GM18861 (cell line): Measurements from ENCODE around the gene CD74.
A peak's percentile ranks its signal among the peaks of the same experiment; 100 is the strongest.

Source experiments
- ATAC-seq: cut with Tn5 transposase; IDR thresholded peaks from one replicate; pipeline ENCODE4 v1.9.1; 2021; ENCODE audit not compliant: unreplicated experiment

Gene CD74

GRCh38 chr5:150368526-150368925, 44.2 kb downstream of the CD74 start:
- no peak for ATAC-seq

DNA sequence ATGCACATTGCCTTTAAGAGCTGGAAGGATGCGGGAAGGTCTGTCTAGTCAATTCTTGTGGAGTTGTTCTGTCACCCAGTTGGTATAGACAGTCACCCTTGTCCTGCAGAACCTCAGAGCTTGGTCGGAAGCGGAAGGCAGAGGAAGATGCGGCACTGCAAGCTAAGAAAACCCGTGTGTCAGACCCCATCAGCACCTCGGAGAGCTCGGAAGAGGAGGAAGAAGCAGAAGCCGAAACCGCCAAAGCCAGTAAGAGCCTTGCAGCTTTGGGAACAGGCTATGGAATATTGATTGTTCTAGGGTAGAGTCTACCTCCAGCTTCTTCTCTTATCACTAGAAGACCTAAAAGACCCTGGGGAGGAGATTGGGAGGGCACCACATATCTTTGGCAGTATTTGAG, 48.7 kb downstream of the CD74 start:
- ATAC-seq = no peak

DNA sequence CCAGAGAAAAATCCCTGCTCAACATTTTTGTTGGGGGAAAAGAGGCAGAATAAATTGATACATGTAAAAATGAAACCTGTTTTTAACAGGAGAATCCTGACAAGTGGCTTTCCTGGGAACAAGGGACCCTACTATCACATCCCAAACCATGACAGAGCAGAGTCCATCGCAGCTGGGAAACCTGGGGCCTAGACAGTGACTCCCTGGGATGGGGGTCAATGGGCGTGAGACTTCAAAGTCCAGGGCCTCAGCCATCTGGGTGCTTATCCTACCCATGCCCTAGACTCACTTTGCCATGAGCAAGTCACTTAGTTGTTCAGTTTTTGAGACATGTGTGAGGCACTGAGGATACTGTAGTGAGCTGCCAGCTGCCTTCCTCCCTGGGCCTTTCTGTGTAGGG, 49.5 kb downstream of the CD74 start:
- no peak for ATAC-seq

DNA sequence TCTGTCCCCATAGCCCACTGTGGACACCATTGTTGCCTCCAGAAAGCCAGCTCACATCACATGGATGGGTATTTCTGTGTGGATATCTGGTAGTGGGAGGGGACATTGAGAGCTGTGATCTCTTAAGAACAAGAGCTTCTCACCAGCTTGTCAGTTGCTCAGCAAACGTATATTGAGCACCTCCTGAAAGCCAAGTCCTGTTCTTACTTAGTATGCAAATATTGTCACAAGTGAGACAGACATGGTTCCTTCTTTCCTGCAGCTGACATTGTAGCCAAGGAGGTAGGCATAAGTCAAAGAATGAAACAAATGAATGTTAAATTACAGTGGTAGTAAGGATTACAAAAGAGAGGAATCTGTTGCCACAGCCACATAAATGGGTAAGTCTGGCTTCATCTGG, 51.4 kb downstream of the CD74 start:
- no peak for ATAC-seq

DNA sequence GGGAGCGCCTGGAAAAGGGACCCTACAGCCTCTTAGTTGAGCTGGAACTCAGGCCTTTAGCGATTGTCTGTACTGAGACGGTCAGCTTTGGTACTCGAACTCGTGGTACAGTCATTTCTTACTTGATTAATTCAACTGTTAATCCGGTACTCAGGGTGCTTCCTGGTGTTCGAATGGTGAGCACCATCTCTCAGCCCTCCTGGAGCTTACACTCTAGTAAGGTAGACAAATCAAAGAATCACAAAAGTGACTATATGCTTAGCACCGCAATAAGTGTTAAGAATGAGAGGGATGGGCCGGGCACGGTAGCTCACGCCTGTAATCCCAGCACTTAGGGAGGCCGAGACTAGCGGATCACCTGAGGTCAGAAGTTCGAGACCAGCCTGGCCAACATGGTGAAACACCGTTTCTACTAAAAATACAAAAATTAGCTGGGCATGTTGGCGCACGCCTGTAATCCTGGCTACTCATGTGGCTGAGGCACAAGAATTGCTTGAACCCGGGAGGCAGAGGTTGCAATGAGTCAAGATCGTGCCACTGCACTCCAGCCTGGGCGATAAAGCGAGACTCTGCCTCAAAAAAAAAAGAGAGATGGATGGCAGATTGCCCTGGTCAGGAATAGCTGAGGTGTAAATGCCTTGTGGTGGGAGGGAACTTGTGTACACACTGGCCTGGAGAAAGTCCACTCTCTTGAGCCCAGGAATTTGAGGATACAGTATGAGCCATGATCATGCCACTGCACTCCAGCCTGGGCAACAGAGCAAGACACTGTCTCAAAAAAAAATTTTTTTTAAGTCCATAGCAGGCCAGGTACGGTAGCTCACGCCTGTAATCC, 54.2 kb downstream of the CD74 start:
- no peak for ATAC-seq

GRCh38 chr5:150357326-150358260, 55.1 kb downstream of the CD74 start, which contains the start of gene TCOF1:
TCOF1 (plus strand) TSS chr5:150357697; CDS start chr5:150357747, 50 bp downstream.
- ATAC-seq = peak; percentile 93

- ATAC-seq = no peak
Measured at GRCh38 chr5:150356575-150357294, 56.0 kb downstream of the CD74 start.

DNA sequence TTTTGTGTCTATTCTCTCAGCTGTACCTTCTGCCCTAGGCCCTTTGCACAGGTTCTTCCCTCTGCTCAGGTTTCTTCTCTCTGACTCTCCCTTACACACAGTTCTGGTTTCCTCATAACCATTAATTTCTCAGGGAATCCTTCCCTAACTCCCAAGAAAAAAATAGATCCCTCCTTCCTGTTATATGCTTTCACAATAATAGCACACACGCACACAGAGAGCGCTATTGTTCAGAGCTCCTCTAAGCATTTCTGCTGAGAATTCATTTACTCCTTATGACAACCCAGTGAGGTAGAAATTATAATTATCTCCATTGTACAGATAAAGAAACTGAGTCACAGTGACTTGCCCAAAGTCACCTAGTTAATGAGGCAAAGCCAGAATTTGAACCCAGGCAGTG, 56.9 kb downstream of the CD74 start:
- no peak for ATAC-seq

DNA sequence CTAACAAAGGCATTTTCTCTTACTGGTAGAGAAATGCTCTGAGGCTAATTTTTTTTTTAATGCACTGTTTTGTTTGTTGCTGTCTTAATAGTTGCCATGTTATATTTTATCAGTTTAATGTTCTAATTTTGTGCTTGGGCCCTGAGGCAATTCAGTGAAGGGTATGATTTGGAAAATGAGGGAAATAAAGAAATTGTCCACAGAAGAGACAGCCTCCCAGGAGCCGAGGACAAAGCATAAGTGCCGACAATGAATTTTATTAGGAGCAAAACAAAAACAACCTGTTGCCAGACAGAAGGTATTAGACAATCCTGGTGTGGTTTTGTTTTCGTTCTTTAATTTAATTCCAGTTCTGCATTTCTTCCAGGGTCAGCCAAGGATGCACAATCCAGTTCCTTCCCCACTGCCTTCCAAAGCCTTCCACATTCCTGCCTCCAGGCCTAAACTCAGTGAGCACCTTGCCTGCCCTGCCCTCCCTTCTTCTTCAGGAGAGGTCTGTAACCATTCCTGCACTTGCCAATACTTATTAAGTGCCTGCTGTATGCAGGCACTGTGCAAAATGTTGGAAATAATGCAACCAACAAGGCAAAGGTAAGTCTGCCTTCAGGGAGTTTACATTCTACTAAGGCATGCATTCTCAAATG, 59.6 kb downstream of the CD74 start:
- ATAC-seq = no peak

DNA sequence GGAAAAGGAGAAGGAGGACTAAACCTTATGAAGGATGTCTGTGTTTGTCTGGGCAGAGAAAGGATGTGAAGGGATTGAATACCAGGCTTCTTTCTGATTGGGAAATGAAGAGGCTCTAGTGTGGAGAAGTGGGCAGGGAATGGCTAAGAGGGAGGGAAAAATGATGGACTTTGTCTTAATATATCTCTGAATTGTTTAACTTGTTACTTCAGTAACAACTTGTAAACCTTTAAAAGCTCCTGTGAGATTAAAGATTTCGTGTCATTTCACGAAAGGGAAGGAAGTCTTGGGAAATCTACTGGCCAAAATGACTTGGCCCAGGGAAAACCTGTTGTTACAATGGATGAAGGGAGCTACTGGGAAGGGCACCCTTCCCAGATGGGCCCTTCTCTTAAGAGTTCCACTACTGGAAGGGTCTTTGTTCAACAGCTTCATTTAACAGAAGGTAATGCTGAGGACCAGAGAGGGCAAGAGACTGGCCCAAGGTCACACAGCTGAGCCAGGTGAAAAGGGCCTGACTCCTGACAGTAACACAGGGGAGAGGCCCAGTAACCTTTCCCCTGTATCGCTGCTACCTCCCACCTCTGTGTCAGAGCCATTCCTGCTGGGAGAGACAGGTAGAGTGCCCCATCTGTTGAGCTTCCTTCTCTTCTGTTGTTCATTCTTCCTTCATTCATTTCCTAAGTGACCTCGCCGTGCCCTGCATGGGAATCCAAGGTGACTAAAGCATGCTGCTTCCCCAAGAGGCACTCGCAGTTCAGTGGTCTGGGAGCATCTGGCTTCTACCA, 60.3 kb downstream of the CD74 start:
- ATAC-seq = no peak
